Right renal cortex interstitium (tissue), 3 donors: ENCODE data around the gene CATSPERZ. TPM values are rescaled to one million over a fixed set of nuclear protein-coding genes. Genes with fewer than 3 reads are reported as not detected.

Experiments used
- DNase-seq, 3 donors: peaks; one replicate each; pipeline ENCODE4 v3.0.0-alpha.2; 2013; ENCODE audit warnings: low read depth in 3 of 3, low spot score in 2 of 3
- polyA plus RNA-seq, 3 donors: library from polyadenylated mRNA; unstranded; fragments of 120-200 nt; gene quantifications; one replicate each; pipeline ENCODE4 v1.2.1, GENCODE V29; 2013; ENCODE audit not compliant: insufficient read length in 3 of 3

Gene CATSPERZ
- polyA plus RNA-seq, 3 donors, result not detected

GRCh38 chr11:64352995-64353714, 53.0 kb downstream of the CATSPERZ start:
- DNase-seq, result no peak

GRCh38 chr11:64353715-64354506, 53.8 kb downstream of the CATSPERZ start:
- DNase-seq, result no peak

Other genes starting within 250 kb of the CATSPERZ start
- 10 to 100 TPM; 18.5 to 19.8 (median 18.6) TPM for gene MACROD1, start 134.2 kb upstream of the CATSPERZ start, polyA plus RNA-seq
- gene STIP1, start 114.2 kb upstream of the CATSPERZ start, polyA plus RNA-seq, result 100 to 1,000 TPM; 188 to 220 (median 209) TPM
- 1 to 10 TPM; 4.3 to 6.8 (median 5.6) TPM for gene FERMT3, start 93.6 kb upstream of the CATSPERZ start, polyA plus RNA-seq
- gene TRPT1, start 74.2 kb upstream of the CATSPERZ start, polyA plus RNA-seq, result 10 to 100 TPM; 37.0 to 46.2 (median 42.5) TPM
- 10 to 100 TPM; 20.6 to 22.0 (median 21.9) TPM for gene NUDT22, start 74.1 kb upstream of the CATSPERZ start, polyA plus RNA-seq
- gene DNAJC4, start 69.8 kb upstream of the CATSPERZ start, polyA plus RNA-seq, result 10 to 100 TPM; 54.5 to 61.9 (median 54.7) TPM
- 10 to 100 TPM; 73.8 to 84.8 (median 81.0) TPM for gene VEGFB, start 65.8 kb upstream of the CATSPERZ start, polyA plus RNA-seq
- 10 to 100 TPM; 84.9 to 99.3 (median 91.9) TPM for gene FKBP2, start 59.3 kb upstream of the CATSPERZ start, polyA plus RNA-seq
- 10 to 100 TPM; 52.9 to 73.6 (median 68.0) TPM for gene PPP1R14B, start 53.4 kb upstream of the CATSPERZ start, polyA plus RNA-seq
- 10 to 100 TPM; 10.9 to 12.5 (median 11.1) TPM for gene PLCB3, start 48.8 kb upstream of the CATSPERZ start, polyA plus RNA-seq
- 10 to 100 TPM; 33.6 to 45.9 (median 41.2) TPM for gene BAD, start 15.7 kb upstream of the CATSPERZ start, polyA plus RNA-seq
- 10 to 100 TPM; 20.4 to 29.6 (median 26.5) TPM for gene GPR137, start 14.5 kb upstream of the CATSPERZ start, polyA plus RNA-seq
- under 1 TPM in 1 of 3 donors, not detected in 2; 0.13 TPM for gene KCNK4, start 9.1 kb upstream of the CATSPERZ start, polyA plus RNA-seq
- gene ESRRA, start 5.2 kb downstream of the CATSPERZ start, polyA plus RNA-seq, result 10 to 100 TPM; 16.3 to 19.1 (median 16.4) TPM
- 100 to 1,000 TPM; 191 to 224 (median 220) TPM for gene TRMT112, start 17.2 kb downstream of the CATSPERZ start, polyA plus RNA-seq
- 100 to 1,000 TPM; 175 to 197 (median 195) TPM for gene PRDX5, start 17.8 kb downstream of the CATSPERZ start, polyA plus RNA-seq
- gene CCDC88B, start 39.8 kb downstream of the CATSPERZ start, polyA plus RNA-seq, result 1 to 10 TPM; 1.7 to 2.0 (median 1.8) TPM
- 10 to 100 TPM in 1 of 3 donors, 1 to 10 TPM in 2; 8.7 to 10.4 (median 9.8) TPM for gene RPS6KA4, start 58.8 kb downstream of the CATSPERZ start, polyA plus RNA-seq